ENCODE data around the gene CASKIN2. TPM values are rescaled to one million over a fixed set of nuclear protein-coding genes. Genes with fewer than 3 reads are reported as not detected.

The CASKIN2 gene
- total RNA-seq, 1 experiment from 2014 or later: 5.4 TPM

- no peak for DNase-seq (ENCODE audit: low spot score)
Measured at GRCh38 chr17:75549246-75550138, 34.2 kb upstream of the CASKIN2 start.

- DNase-seq (ENCODE audit: low spot score): no peak
Measured at GRCh38 chr17:75548813-75549212, 33.5 kb upstream of the CASKIN2 start.

GRCh38 chr17:75547091-75547490 is 31.8 kb upstream of the CASKIN2 start:
- DNase-seq (ENCODE audit: low spot score): no peak

GRCh38 chr17:75546181-75546580 is 30.8 kb upstream of the CASKIN2 start:
- no peak for DNase-seq (ENCODE audit: low spot score)

GRCh38 chr17:75544250-75544649 is 28.9 kb upstream of the CASKIN2 start:
- DNase-seq (ENCODE audit: low spot score): no peak

- no peak for DNase-seq (ENCODE audit: low spot score)
Measured at GRCh38 chr17:75542728-75543336, 27.5 kb upstream of the CASKIN2 start.

- no peak for DNase-seq (ENCODE audit: low spot score)
Measured at GRCh38 chr17:75542229-75542628, 26.9 kb upstream of the CASKIN2 start.

GRCh38 chr17:75540923-75541503 is 25.7 kb upstream of the CASKIN2 start:
- no peak for DNase-seq (ENCODE audit: low spot score)

GRCh38 chr17:75539967-75540729 is 24.8 kb upstream of the CASKIN2 start:
- no peak for DNase-seq (ENCODE audit: low spot score)

GRCh38 chr17:75536366-75536765 is 21.0 kb upstream of the CASKIN2 start:
- DNase-seq (ENCODE audit: low spot score): no peak

GRCh38 chr17:75535871-75536270 is 20.5 kb upstream of the CASKIN2 start:
- no peak for DNase-seq (ENCODE audit: low spot score)

- DNase-seq (ENCODE audit: low spot score): no peak
Measured at GRCh38 chr17:75535119-75535537, 19.8 kb upstream of the CASKIN2 start.

- DNase-seq (ENCODE audit: low spot score): no peak
Measured at GRCh38 chr17:75531721-75532072, 16.4 kb upstream of the CASKIN2 start.

- DNase-seq (ENCODE audit: low spot score): no peak
Measured at GRCh38 chr17:75530837-75531720, 15.7 kb upstream of the CASKIN2 start.

GRCh38 chr17:75526555-75527270 is 11.4 kb upstream of the CASKIN2 start:
- DNase-seq (ENCODE audit: low spot score): no peak

- no peak for DNase-seq (ENCODE audit: low spot score)
Measured at GRCh38 chr17:75525806-75526554, 10.6 kb upstream of the CASKIN2 start.

- DNase-seq (ENCODE audit: low spot score): peak; percentile 52
Measured at GRCh38 chr17:75524970-75525805, 9.9 kb upstream of the CASKIN2 start, which contains the start of gene LLGL2. Gene LLGL2 (plus strand): TSS chr17:75525697. CDS start chr17:75543427, 17,730 bp downstream.

GRCh38 chr17:75524269-75524969 is 9.1 kb upstream of the CASKIN2 start:
- no peak for DNase-seq (ENCODE audit: low spot score)
